K562 (cell line): Measurements from ENCODE around the gene DEDD. TPM values are rescaled to one million over a fixed set of nuclear protein-coding genes. Genes with fewer than 3 reads are reported as not detected.

ENCODE experiments used
- ARID4B ChIP-seq: sonication (generic); formaldehyde crosslinking; IDR thresholded peaks from 2 replicates; pipeline ENCODE4 v1.8.0; 2022; ENCODE audit warnings: mild to moderate bottlenecking, missing genetic modification reagents
- ARNT ChIP-seq, 2 experiments: fragments of 450-650 bp; IDR thresholded peaks; 2 replicates each; pipeline ENCODE4 v1.6.1; 2016; ENCODE audit warnings: mild to moderate bottlenecking in 1 of 2
- CEBPZ ChIP-seq: fragments of 150-350 bp; IDR thresholded peaks from 2 replicates; pipeline ENCODE4 v1.6.1; 2014; ENCODE audit warnings: low read depth, mild to moderate bottlenecking, low read length, borderline replicate concordance
- CREB3L1 ChIP-seq: fragments of 450-650 bp; IDR thresholded peaks from 2 replicates; pipeline ENCODE4 v1.6.1; 2014; ENCODE audit warnings: low read depth, mild to moderate bottlenecking, moderate library complexity, borderline replicate concordance
- CSDE1 ChIP-seq, 2 experiments: fragments of 450-650 bp; IDR thresholded peaks; 2 replicates each; pipeline ENCODE4 v1.6.1; 2016; ENCODE audit warnings: mild to moderate bottlenecking in 1 of 2
- NKRF ChIP-seq: fragments of 450-650 bp; IDR thresholded peaks from 2 replicates; pipeline ENCODE4 v1.6.1; 2016; ENCODE audit warnings: borderline replicate concordance
- RNF219 ChIP-seq: fragments of 250-450 bp; sonication (Bioruptor Pico); IDR thresholded peaks from 2 replicates; pipeline ENCODE4 v1.5.0; 2022; ENCODE audit warnings: mild to moderate bottlenecking
- ZFP1 ChIP-seq: fragments of 450-650 bp; formaldehyde crosslinking; IDR thresholded peaks from 2 replicates; pipeline ENCODE4 v1.4.0; 2020; ENCODE audit warnings: mild to moderate bottlenecking, mixed read lengths
- ZFX ChIP-seq: sonication (generic); formaldehyde crosslinking; IDR thresholded peaks from 2 replicates; pipeline ENCODE4 v1.8.0; 2022; ENCODE audit warnings: mild to moderate bottlenecking, missing genetic modification reagents, moderate library complexity
- ZNF23 ChIP-seq: fragments of 250-450 bp; sonication (Bioruptor Pico); IDR thresholded peaks from 2 replicates; pipeline ENCODE4 v1.4.0; 2020; ENCODE audit warnings: mild to moderate bottlenecking
- ZNF354B ChIP-seq: fragments of 250-450 bp; sonication (Bioruptor Pico); IDR thresholded peaks from 2 replicates; pipeline ENCODE4 v1.4.0; 2020
- ZNF57 ChIP-seq: fragments of 450-650 bp; formaldehyde crosslinking; IDR thresholded peaks from 2 replicates; pipeline ENCODE4 v1.4.0; 2020; ENCODE audit warnings: mild to moderate bottlenecking, moderate library complexity
- ZNF589 ChIP-seq: fragments of 200-800 bp; sonication (Bioruptor generic); IDR thresholded peaks from 2 replicates; pipeline ENCODE4 v1.6.1; 2016; ENCODE audit warnings: low read depth, missing genetic modification characterization, missing compliant biosample characterization
- polyA plus RNA-seq, 8 experiments: library from polyadenylated mRNA; depleted of rRNA in 4 of 8; stranded (reverse) in 5 of 8; unstranded in 3 of 8; fragments of >200 nt; fragmentation: Nextera tagmentation in 2 of 8; fragmentation: Illumina TruSeq in 1 of 8; extraction: Ambion mirVana in 2 of 8; extraction: Trizol in 1 of 8; gene quantifications; 2 replicates each; pipeline versions ENCODE4 v1.2.1 to v1.2.3, GENCODE V29; 2011 to 2014; ENCODE audit warnings: inconsistent platforms in 1 of 8, missing spikeins in 1 of 8
- total RNA-seq, 7 experiments: library from RNA; depleted of rRNA in 6 of 7; stranded (reverse); fragments of >200 nt in 6 of 7; fragmentation: Illumina TruSeq in 2 of 7; extraction: Trizol in 2 of 7; gene quantifications; 2 replicates each; pipeline versions ENCODE4 v1.2.1 to v1.2.3, GENCODE V29; 2011 to 2021; ENCODE audit warnings: low replicate concordance in 1 of 7

The DEDD gene
- total and polyA plus RNA-seq, 9 of the 15 experiments (the other 6 are each of a cell fraction or from before 2014, with no cell fraction given) = 11.6 to 41.0 (median 16.8) TPM

- TF ChIP-seq CREB3L1 (peak; percentile 58; the same call in 1 of the 2 replicates), CSDE1 (IDR thresholded peaks at IDR 0.05) (no peak), ARID4B (peak; percentile 96), ZNF57 (CRISPR knock-in tag) (no peak), RNF219 (no peak), ZNF23 (no peak), ZFP1 (CRISPR knock-in tag) (no peak), NKRF (peak; percentile 98), ZNF354B (CRISPR knock-in tag) (no peak), ZNF589 (CRISPR knock-in tag) (0 out of 2 replicates have a peak, but pooled peaks have one; percentile 37), ARNT (IDR thresholded peaks at IDR 0.05) (no peak), ZFX (CRISPR knock-in tag) (0 out of 2 replicates have a peak, but pooled peaks have one; percentile 35), CEBPZ (no peak)
Observed at GRCh38 chr1:161117759-161118581, 14.5 kb downstream of the DEDD start, which contains the start of the genes NIT1 and PFDN2 (continued).
